Measurements from ENCODE around the gene BIRC3.

GRCh38 chr11:102331341-102331740 lies 14.1 kb downstream of the BIRC3 start:
- TF ChIP-seq POLR2AphosphoS5 (IDR thresholded peaks at IDR 0.05; ENCODE audit: low read depth, low read length) (no peak), POLR2A (IDR thresholded peaks at IDR 0.05; ENCODE audit: low read depth, low read length) (no peak), POU2F2 (IDR thresholded peaks at IDR 0.05; ENCODE audit: low read depth, low read length) (no peak), TAF1 (IDR thresholded peaks at IDR 0.05; ENCODE audit: low read depth, low read length) (no peak)
